SK-N-SH (cell line): Measurements from ENCODE around the gene MEG3. TPM values are rescaled to one million over a fixed set of nuclear protein-coding genes. Genes with fewer than 3 reads are reported as not detected.
A peak's percentile ranks its signal among the peaks of the same experiment; 100 is the strongest.

Experiments
- CTCF ChIA-PET: fragments of 300-600, 350-600 bp; formaldehyde crosslinking; extraction: SDS; loops from one replicate; lab custom pipeline; 2021; lab: Yijun Ruan, JAX
- POLR2A ChIA-PET: fragments of 350-600 bp; sonication (Branson Sonifier 250); formaldehyde crosslinking; extraction: SDS; loops from one replicate; lab custom pipeline; 2020; ENCODE audit warnings: antibody characterized with exemption, inconsistent platforms; lab: Yijun Ruan, JAX
- DNase-seq: peaks from one replicate; pipeline ENCODE4 v3.0.0; 2012
- H2AFZ ChIP-seq: fragments of 200-600 bp; sonication (generic); 2 replicates; pipeline ENCODE4 v1.8.1; 2016; ENCODE audit warnings: antibody characterized with exemption, mild to moderate bottlenecking, low read depth
- H3F3A ChIP-seq: fragments of 200-600 bp; sonication (generic); replicated peaks from 2 replicates; pipeline ENCODE3; 2016; ENCODE audit warnings: antibody characterized with exemption, mild to moderate bottlenecking; ENCODE audit not compliant: insufficient read depth
- H3K27ac ChIP-seq, 2 experiments: fragments of 200-500 bp in 1 of 2; fragments of 200-600 bp in 1 of 2; sonication (Bioruptor generic) in 1 of 2; sonication (generic), shearing (Covaris generic) in 1 of 2; 2 replicates each; pipeline versions ENCODE4 v1.5.1 to v1.6.1; 2014 to 2016; ENCODE audit warnings: low read depth in 2 of 2, inconsistent platforms in 1 of 2, low read length in 1 of 2, mild to moderate bottlenecking in 1 of 2, mixed read lengths in 1 of 2
- H3K27me3 ChIP-seq: fragments of 200-600 bp; sonication (generic), shearing (Covaris generic); 2 replicates; pipeline ENCODE4 v1.6.1; 2016; ENCODE audit warnings: mixed run types; ENCODE audit not compliant: insufficient read depth
- H3K36me3 ChIP-seq, 2 experiments: fragments of 200-500 bp in 1 of 2; fragments of 200-600 bp in 1 of 2; sonication (Bioruptor generic) in 1 of 2; sonication (generic) in 1 of 2; replicated peaks in 1 of 2; 2 replicates each; pipeline versions ENCODE3 to v1.5.1; 2014 to 2016; ENCODE audit warnings: low read length in 1 of 2, mild to moderate bottlenecking in 1 of 2; ENCODE audit not compliant: insufficient read depth in 2 of 2, control insufficient read depth in 1 of 2
- H3K4me1 ChIP-seq, 2 experiments: fragments of 200-500 bp in 1 of 2; fragments of 200-600 bp in 1 of 2; sonication (Bioruptor generic) in 1 of 2; sonication (generic), shearing (Covaris generic) in 1 of 2; 2 replicates each; pipeline versions ENCODE4 v1.5.1 to v1.6.1; 2014 to 2016; ENCODE audit warnings: low read depth in 1 of 2, low read length in 1 of 2, mixed run types in 1 of 2; ENCODE audit not compliant: insufficient read depth in 2 of 2, control insufficient read depth in 1 of 2
- H3K4me2 ChIP-seq: fragments of 200-600 bp; sonication (generic), shearing (Covaris generic); 2 replicates; pipeline ENCODE4 v1.6.1; 2017; ENCODE audit warnings: mixed run types
- H3K4me3 ChIP-seq, 2 experiments: fragments of 200-500 bp in 1 of 2; fragments of 200-600 bp in 1 of 2; sonication (Bioruptor generic) in 1 of 2; sonication (generic), shearing (Covaris generic) in 1 of 2; 2 replicates each; pipeline versions ENCODE4 v1.5.1 to v1.8.1; 2014 to 2016; ENCODE audit warnings: low read depth in 2 of 2, inconsistent platforms in 1 of 2, low read length in 1 of 2, mild to moderate bottlenecking in 1 of 2, mixed read lengths in 1 of 2, moderate library complexity in 1 of 2
- H3K79me2 ChIP-seq: fragments of 200-600 bp; sonication (generic); 2 replicates; pipeline ENCODE4 v1.8.1; 2017; ENCODE audit warnings: mild to moderate bottlenecking; ENCODE audit not compliant: insufficient read depth
- H3K9ac ChIP-seq: fragments of 200-600 bp; sonication (generic); 2 replicates; pipeline ENCODE4 v1.6.1; 2017; ENCODE audit warnings: mixed run types
- H3K9me2 ChIP-seq: fragments of 200-600 bp; sonication (generic); 2 replicates; pipeline ENCODE4 v1.6.1; 2017; ENCODE audit warnings: mixed run types
- H3K9me3 ChIP-seq: fragments of 200-600 bp; sonication (generic); 2 replicates; pipeline ENCODE4 v1.6.1; 2017; ENCODE audit warnings: mixed run types, mild to moderate bottlenecking, moderate library complexity
- H4K20me1 ChIP-seq: fragments of 200-600 bp; sonication (generic); 2 replicates; pipeline ENCODE4 v1.6.1; 2017; ENCODE audit warnings: mild to moderate bottlenecking, mixed run types; ENCODE audit not compliant: insufficient read depth
- EP300 ChIP-seq, 2 experiments: IDR thresholded peaks; 2 replicates each; pipeline versions ENCODE4 v1.4.0 to v1.6.1; 2012; ENCODE audit warnings: borderline replicate concordance in 1 of 2, low read depth in 1 of 2, low read length in 1 of 2
- EZH2phosphoT487 ChIP-seq: fragments of 200-600 bp; sonication (generic); IDR thresholded peaks from 2 replicates; pipeline ENCODE4 v1.6.1; 2017; ENCODE audit warnings: low read depth, mixed run types, mild to moderate bottlenecking, antibody characterized with exemption, moderate library complexity, borderline replicate concordance
- FOSL2 ChIP-seq: IDR thresholded peaks from 2 replicates; pipeline ENCODE4 v1.4.0; 2012; ENCODE audit warnings: low read depth, mild to moderate bottlenecking, moderate library complexity, borderline replicate concordance
- MEF2A ChIP-seq: IDR thresholded peaks from 2 replicates; pipeline ENCODE4 v1.4.0; 2012; ENCODE audit warnings: low read depth, borderline replicate concordance
- NFIC ChIP-seq: IDR thresholded peaks from 2 replicates; pipeline ENCODE4 v1.4.0; 2012; ENCODE audit warnings: borderline replicate concordance
- POLR2AphosphoS5 ChIP-seq: IDR thresholded peaks from 2 replicates; pipeline ENCODE4 v1.6.1; 2012; ENCODE audit warnings: low read depth, low read length
- RXRA ChIP-seq: IDR thresholded peaks from 2 replicates; pipeline ENCODE4 v1.4.0; 2012; ENCODE audit warnings: low read depth, mild to moderate bottlenecking, borderline replicate concordance
- SIN3A ChIP-seq: IDR thresholded peaks from 2 replicates; pipeline ENCODE4 v1.6.1; 2012; ENCODE audit warnings: low read depth, mild to moderate bottlenecking, low read length, moderate library complexity, borderline replicate concordance
- TCF12 ChIP-seq: IDR thresholded peaks from 2 replicates; pipeline ENCODE4 v1.4.0; 2012
- WGBS: methylation state at CpG from one replicate; pipeline ENCODE4 v1.1.6; 2017; ENCODE audit warnings: low lambda C conversion rate; 5-methylcytosine and 5-hydroxymethylcytosine counted together
- polyA plus RNA-seq, 3 experiments: library from polyadenylated mRNA; depleted of rRNA; stranded (reverse); fragments of >200 nt; gene quantifications; 2 replicates each; pipeline ENCODE4 v1.2.3, GENCODE V29; 2012
- TF ChIP-seq, protein P1 (sequence below): fragments of 200-600 bp; sonication (generic); IDR thresholded peaks from 2 replicates; pipeline ENCODE4 v1.6.1; 2017; ENCODE audit warnings: antibody characterized with exemption, mild to moderate bottlenecking, moderate library complexity
- TF ChIP-seq, protein P2 (sequence below): IDR thresholded peaks from 2 replicates; pipeline ENCODE4 v1.6.1; 2012; ENCODE audit warnings: mild to moderate bottlenecking, low read depth, low read length, moderate library complexity
- TF ChIP-seq, protein P3 (sequence below): IDR thresholded peaks from 2 replicates; pipeline ENCODE4 v1.4.0; 2012; ENCODE audit warnings: low read depth, borderline replicate concordance
- TF ChIP-seq, protein P4 (sequence below): IDR thresholded peaks from 2 replicates; pipeline ENCODE4; 2012
- TF ChIP-seq, protein P5 (sequence below): IDR thresholded peaks from 2 replicates; pipeline ENCODE4 v1.4.0; 2012; ENCODE audit warnings: low read depth
- TF ChIP-seq, protein P6 (sequence below): fragments of 150-350 bp; IDR thresholded peaks from 2 replicates; pipeline ENCODE4 v1.6.1; 2016; ENCODE audit warnings: mild to moderate bottlenecking, low read depth, low read length

The MEG3 gene
- polyA plus RNA-seq, 1 of the 3 experiments (the other 2 are of a cell fraction) = not detected

DNA sequence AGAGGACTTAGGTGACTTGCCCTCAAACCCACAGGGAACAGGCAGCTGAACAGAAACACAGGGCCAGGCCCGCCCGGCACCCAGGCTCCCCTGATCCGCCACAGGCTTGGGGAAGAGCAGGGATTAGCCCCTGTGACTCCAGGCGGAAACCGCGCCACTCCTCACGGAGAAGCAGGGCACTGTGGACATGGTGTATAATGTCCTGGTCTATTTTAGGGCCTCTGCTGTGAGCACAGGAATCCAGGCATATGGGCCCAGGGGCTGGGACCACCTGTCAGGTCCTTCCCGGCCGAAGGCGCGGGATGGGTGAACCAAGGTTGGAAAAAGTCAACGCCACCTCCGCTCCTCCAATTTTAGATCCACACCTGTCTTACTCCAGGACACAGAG lies 34.6 kb upstream of the MEG3 start:
- H3K4me2 ChIP-seq = no peak overlapping the region
- no peak overlapping the region for H3K4me3 ChIP-seq
- POLR2A ChIA-PET = no interaction called here
- H3K36me3 ChIP-seq = no peaks in the 10 kb centered on the region
- no peak for DNase-seq
- TF ChIP-seq, protein P1, sequence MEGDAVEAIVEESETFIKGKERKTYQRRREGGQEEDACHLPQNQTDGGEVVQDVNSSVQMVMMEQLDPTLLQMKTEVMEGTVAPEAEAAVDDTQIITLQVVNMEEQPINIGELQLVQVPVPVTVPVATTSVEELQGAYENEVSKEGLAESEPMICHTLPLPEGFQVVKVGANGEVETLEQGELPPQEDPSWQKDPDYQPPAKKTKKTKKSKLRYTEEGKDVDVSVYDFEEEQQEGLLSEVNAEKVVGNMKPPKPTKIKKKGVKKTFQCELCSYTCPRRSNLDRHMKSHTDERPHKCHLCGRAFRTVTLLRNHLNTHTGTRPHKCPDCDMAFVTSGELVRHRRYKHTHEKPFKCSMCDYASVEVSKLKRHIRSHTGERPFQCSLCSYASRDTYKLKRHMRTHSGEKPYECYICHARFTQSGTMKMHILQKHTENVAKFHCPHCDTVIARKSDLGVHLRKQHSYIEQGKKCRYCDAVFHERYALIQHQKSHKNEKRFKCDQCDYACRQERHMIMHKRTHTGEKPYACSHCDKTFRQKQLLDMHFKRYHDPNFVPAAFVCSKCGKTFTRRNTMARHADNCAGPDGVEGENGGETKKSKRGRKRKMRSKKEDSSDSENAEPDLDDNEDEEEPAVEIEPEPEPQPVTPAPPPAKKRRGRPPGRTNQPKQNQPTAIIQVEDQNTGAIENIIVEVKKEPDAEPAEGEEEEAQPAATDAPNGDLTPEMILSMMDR = no peak
- TF ChIP-seq, protein P2, sequence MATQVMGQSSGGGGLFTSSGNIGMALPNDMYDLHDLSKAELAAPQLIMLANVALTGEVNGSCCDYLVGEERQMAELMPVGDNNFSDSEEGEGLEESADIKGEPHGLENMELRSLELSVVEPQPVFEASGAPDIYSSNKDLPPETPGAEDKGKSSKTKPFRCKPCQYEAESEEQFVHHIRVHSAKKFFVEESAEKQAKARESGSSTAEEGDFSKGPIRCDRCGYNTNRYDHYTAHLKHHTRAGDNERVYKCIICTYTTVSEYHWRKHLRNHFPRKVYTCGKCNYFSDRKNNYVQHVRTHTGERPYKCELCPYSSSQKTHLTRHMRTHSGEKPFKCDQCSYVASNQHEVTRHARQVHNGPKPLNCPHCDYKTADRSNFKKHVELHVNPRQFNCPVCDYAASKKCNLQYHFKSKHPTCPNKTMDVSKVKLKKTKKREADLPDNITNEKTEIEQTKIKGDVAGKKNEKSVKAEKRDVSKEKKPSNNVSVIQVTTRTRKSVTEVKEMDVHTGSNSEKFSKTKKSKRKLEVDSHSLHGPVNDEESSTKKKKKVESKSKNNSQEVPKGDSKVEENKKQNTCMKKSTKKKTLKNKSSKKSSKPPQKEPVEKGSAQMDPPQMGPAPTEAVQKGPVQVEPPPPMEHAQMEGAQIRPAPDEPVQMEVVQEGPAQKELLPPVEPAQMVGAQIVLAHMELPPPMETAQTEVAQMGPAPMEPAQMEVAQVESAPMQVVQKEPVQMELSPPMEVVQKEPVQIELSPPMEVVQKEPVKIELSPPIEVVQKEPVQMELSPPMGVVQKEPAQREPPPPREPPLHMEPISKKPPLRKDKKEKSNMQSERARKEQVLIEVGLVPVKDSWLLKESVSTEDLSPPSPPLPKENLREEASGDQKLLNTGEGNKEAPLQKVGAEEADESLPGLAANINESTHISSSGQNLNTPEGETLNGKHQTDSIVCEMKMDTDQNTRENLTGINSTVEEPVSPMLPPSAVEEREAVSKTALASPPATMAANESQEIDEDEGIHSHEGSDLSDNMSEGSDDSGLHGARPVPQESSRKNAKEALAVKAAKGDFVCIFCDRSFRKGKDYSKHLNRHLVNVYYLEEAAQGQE = no peak
- TF ChIP-seq POLR2AphosphoS5 (no peak), NFIC (no peak)
- TF ChIP-seq, protein P3, sequence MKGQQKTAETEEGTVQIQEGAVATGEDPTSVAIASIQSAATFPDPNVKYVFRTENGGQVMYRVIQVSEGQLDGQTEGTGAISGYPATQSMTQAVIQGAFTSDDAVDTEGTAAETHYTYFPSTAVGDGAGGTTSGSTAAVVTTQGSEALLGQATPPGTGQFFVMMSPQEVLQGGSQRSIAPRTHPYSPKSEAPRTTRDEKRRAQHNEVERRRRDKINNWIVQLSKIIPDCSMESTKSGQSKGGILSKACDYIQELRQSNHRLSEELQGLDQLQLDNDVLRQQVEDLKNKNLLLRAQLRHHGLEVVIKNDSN = no peak
- TF ChIP-seq, all 33 proteins: peak for 0
- H3K27me3 ChIP-seq = no peaks in the 10 kb centered on the region
- no peaks in the 10 kb centered on the region for H3K9me3 ChIP-seq
- H3K9ac ChIP-seq = no peak overlapping the region
- H3K4me1 ChIP-seq = peaks cover 0 to 43% of the 10 kb centered on the region in 2 experiments; a peak in 1 of 4 replicates
- no peaks in the 10 kb centered on the region for H4K20me1 ChIP-seq
- CTCF ChIA-PET = interaction anchor here (0.8 to 0.9 kb wide), 2 partner anchors 64 to 116 kb away, joined by 3 read pairs; no protein-coding TSS in a partner anchor
- no peaks in the 10 kb centered on the region for H3F3A ChIP-seq
- H3K9me2 ChIP-seq = no peaks in the 10 kb centered on the region
- 84% methylated on average over 13 of the region's 13 CpGs for WGBS
- peak overlapping the region in 1 of 2 experiments; percentile 58; a peak in 1 of 4 replicates for H3K27ac ChIP-seq
- H3K79me2 ChIP-seq = no peaks in the 10 kb centered on the region
- H2AFZ ChIP-seq = no peak overlapping the region

DNA sequence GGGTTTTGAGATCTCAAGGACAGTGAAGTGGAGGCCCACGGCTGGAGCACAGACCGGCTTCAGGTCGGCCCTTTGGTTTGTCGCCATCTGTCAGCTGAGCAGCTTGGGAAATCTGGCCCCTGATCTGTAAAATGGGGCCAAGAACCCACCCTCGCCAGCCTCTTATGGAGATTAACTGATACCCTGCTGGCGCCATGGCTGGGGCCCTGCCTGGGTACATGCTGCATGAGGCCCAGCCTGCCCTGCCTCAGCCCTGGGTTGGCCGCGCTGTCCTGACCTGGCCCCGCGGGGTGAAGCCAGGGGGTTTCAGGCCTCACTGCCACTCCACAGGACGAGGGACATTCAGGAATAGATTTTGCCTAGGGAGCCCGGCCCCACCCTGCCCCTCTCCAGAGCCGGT lies 33.9 kb upstream of the MEG3 start:
- H3K36me3 ChIP-seq = no peaks in the 10 kb centered on the region
- WGBS = 70% methylated on average over 8 of the region's 13 CpGs
- POLR2A ChIA-PET = no interaction called here
- TF ChIP-seq FOSL2 (no peak), TCF12 (no peak), EP300 (IDR thresholded peaks at IDR 0.05; ENCODE audit: borderline replicate concordance in 1 of 2, low read depth in 1 of 2, low read length in 1 of 2) (no peak), EZH2phosphoT487 (no peak), RXRA (no peak), MEF2A (no peak), SIN3A (no peak)
- TF ChIP-seq, protein P4, sequence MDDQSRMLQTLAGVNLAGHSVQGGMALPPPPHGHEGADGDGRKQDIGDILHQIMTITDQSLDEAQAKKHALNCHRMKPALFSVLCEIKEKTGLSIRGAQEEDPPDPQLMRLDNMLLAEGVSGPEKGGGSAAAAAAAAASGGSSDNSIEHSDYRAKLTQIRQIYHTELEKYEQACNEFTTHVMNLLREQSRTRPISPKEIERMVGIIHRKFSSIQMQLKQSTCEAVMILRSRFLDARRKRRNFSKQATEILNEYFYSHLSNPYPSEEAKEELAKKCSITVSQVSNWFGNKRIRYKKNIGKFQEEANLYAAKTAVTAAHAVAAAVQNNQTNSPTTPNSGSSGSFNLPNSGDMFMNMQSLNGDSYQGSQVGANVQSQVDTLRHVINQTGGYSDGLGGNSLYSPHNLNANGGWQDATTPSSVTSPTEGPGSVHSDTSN = no peak
- TF ChIP-seq, protein P5, sequence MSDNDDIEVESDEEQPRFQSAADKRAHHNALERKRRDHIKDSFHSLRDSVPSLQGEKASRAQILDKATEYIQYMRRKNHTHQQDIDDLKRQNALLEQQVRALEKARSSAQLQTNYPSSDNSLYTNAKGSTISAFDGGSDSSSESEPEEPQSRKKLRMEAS = no peak
- TF ChIP-seq, protein P6, sequence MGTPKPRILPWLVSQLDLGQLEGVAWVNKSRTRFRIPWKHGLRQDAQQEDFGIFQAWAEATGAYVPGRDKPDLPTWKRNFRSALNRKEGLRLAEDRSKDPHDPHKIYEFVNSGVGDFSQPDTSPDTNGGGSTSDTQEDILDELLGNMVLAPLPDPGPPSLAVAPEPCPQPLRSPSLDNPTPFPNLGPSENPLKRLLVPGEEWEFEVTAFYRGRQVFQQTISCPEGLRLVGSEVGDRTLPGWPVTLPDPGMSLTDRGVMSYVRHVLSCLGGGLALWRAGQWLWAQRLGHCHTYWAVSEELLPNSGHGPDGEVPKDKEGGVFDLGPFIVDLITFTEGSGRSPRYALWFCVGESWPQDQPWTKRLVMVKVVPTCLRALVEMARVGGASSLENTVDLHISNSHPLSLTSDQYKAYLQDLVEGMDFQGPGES = no peak
- TF ChIP-seq, protein P1 = no peak

More for the DNA sequence above, 33.9 kb upstream of the MEG3 start:
- Histone ChIP-seq H3K27me3 (no peaks in the 10 kb centered on the region), H3K27ac (no peak overlapping the region; a peak in 1 of 4 replicates), H3K4me3 (no peak overlapping the region), H4K20me1 (no peaks in the 10 kb centered on the region), H2AFZ (no peak overlapping the region), H3K9me3 (no peaks in the 10 kb centered on the region), H3K79me2 (no peaks in the 10 kb centered on the region), H3K4me1 (peaks cover 0 to 38% of the 10 kb centered on the region in 2 experiments; a peak in 1 of 4 replicates), H3K4me2 (no peak overlapping the region), H3K9me2 (no peaks in the 10 kb centered on the region), H3F3A (no peaks in the 10 kb centered on the region), H3K9ac (no peak overlapping the region)
- CTCF ChIA-PET = no interaction called here
- DNase-seq = no peak
